ENCODE measurements around the gene FCAMR. TPM values are rescaled to one million over a fixed set of nuclear protein-coding genes. Genes with fewer than 3 reads are reported as not detected.

The FCAMR gene
- total RNA-seq, 1 donor from 2014 or later, result not detected

DNA sequence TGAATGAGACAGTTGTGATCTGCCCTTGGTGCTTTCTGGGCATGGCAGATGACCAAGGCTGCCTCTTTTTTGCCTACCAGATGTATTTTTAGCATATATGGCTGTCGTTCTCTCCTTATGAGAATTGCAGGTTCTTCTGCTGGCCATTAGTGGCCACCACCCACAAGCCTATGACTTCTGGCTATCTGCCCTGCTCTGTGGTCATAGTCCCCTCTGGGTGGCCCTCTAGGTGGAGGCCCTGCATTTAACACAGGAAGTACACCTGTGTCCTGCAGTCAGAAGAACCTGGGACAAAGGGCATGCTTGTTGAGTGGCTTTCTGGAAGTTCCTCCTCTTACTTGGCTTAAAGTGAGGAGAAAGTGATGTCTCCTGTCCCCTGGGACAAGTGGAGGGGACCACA is 6.5 kb downstream of the FCAMR start:
- Histone ChIP-seq H3K4me1 (no peaks in the 10 kb centered on the region), H3K36me3 (no peaks in the 10 kb centered on the region)
- intact Hi-C loops (cut with micrococcal nuclease), result no loop called here

GRCh38 chr1:206963119-206963712 is 7.0 kb downstream of the FCAMR start:
- Histone ChIP-seq H3K27ac (replicated peaks) (no peak overlapping the region), H3K4me3 (no peak overlapping the region), H3K27me3 (ENCODE audit: low read depth) (peaks cover 3% of the 10 kb centered on the region), H3K4me1 (no peaks in the 10 kb centered on the region), H3K9me3 (replicated peaks) (no peaks in the 10 kb centered on the region), H3K36me3 (no peaks in the 10 kb centered on the region)
- DNase-seq, result no peak
- TF ChIP-seq, protein P1, sequence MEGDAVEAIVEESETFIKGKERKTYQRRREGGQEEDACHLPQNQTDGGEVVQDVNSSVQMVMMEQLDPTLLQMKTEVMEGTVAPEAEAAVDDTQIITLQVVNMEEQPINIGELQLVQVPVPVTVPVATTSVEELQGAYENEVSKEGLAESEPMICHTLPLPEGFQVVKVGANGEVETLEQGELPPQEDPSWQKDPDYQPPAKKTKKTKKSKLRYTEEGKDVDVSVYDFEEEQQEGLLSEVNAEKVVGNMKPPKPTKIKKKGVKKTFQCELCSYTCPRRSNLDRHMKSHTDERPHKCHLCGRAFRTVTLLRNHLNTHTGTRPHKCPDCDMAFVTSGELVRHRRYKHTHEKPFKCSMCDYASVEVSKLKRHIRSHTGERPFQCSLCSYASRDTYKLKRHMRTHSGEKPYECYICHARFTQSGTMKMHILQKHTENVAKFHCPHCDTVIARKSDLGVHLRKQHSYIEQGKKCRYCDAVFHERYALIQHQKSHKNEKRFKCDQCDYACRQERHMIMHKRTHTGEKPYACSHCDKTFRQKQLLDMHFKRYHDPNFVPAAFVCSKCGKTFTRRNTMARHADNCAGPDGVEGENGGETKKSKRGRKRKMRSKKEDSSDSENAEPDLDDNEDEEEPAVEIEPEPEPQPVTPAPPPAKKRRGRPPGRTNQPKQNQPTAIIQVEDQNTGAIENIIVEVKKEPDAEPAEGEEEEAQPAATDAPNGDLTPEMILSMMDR (IDR thresholded peaks at IDR 0.05; ENCODE audit: borderline replicate concordance), result no peak
- intact Hi-C loops (cut with micrococcal nuclease), result no loop called here

More for the DNA sequence above, 6.5 kb downstream of the FCAMR start:
- TF ChIP-seq, protein P1 (IDR thresholded peaks at IDR 0.05; ENCODE audit: borderline replicate concordance), result no peak
- no peak overlapping the region for H3K27ac ChIP-seq (replicated peaks)
- no peaks in the 10 kb centered on the region for H3K9me3 ChIP-seq (replicated peaks)
- DNase-seq, result no peak
- no peak overlapping the region for H3K4me3 ChIP-seq
- H3K27me3 ChIP-seq (ENCODE audit: low read depth), result peaks cover 9% of the 10 kb centered on the region

- Histone ChIP-seq H3K27ac (replicated peaks) (no peak overlapping the region), H3K4me3 (no peak overlapping the region), H3K9me3 (replicated peaks) (no peaks in the 10 kb centered on the region), H3K27me3 (ENCODE audit: low read depth) (no peaks in the 10 kb centered on the region), H3K4me1 (no peaks in the 10 kb centered on the region), H3K36me3 (no peaks in the 10 kb centered on the region)
- TF ChIP-seq, protein P1 (IDR thresholded peaks at IDR 0.05; ENCODE audit: borderline replicate concordance), result no peak
- intact Hi-C loops (cut with micrococcal nuclease), result no loop called here
- no peak for DNase-seq
These were observed 8.0 kb downstream of the FCAMR start for GRCh38 chr1:206962272-206962671.

DNA sequence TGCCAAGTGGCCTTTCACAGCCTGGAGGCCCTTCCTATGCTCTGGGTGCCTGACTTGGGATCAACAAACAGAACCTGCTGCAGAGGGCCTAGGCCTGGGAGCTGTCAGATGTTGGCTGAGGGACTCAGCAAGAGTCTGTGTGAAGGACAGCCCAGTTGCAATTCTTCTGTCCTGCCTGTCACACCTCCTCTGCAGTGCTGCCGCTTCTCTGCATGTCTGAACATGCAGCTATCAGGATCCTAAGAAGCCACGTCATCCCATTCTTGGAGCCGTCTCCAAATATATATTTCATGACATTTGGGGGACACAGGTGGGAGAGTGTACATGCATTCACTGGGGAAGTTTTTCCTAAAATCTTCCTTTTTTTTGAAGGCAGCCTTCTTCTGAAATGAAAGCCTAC is 8.6 kb downstream of the FCAMR start:
- Histone ChIP-seq H3K27ac (replicated peaks) (no peak overlapping the region), H3K9me3 (replicated peaks) (no peaks in the 10 kb centered on the region), H3K27me3 (ENCODE audit: low read depth) (no peaks in the 10 kb centered on the region), H3K36me3 (no peaks in the 10 kb centered on the region), H3K4me3 (no peak overlapping the region), H3K4me1 (no peaks in the 10 kb centered on the region)
- intact Hi-C loops (cut with micrococcal nuclease), result no loop called here
- no peak for DNase-seq
- TF ChIP-seq, protein P1 (IDR thresholded peaks at IDR 0.05; ENCODE audit: borderline replicate concordance), result no peak

- H3K4me3 ChIP-seq, result no peak overlapping the region
- TF ChIP-seq, protein P1 (IDR thresholded peaks at IDR 0.05; ENCODE audit: borderline replicate concordance), result no peak
These were observed 9.4 kb downstream of the FCAMR start for GRCh38 chr1:206960676-206961386.

More at GRCh38 chr1:206960676-206961386, 9.4 kb downstream of the FCAMR start:
- Histone ChIP-seq H3K36me3 (no peaks in the 10 kb centered on the region), H3K9me3 (replicated peaks) (no peaks in the 10 kb centered on the region), H3K4me1 (no peaks in the 10 kb centered on the region), H3K27me3 (ENCODE audit: low read depth) (no peaks in the 10 kb centered on the region), H3K27ac (replicated peaks) (no peak overlapping the region)
- intact Hi-C loops (cut with micrococcal nuclease), result no loop called here
- no peak for DNase-seq
